ENCODE data around the gene AFF4.
"Not testable (repeated sequence)": the region's sequence is repeated elsewhere in the genome, so short reads cannot be mapped to it uniquely, and the experiment has no call there.

AFF4 gene

GRCh38 chr5:132963171-132964104 is at the start of gene AFF4:
Gene AFF4, minus strand, starts transcription at chr5:132963634. Its CDS starts 26,445 bp downstream, at chr5:132937189.
- Histone ChIP-seq H3K36me3 (ENCODE audit: control insufficient read depth, insufficient read depth, low read length, severe bottlenecking) (no peaks in the 10 kb centered on the region), H3K9me3 (ENCODE audit: control insufficient read depth, low read length) (no peaks in the 10 kb centered on the region), H3K4me1 (ENCODE audit: control insufficient read depth, insufficient read depth, low read length) (peaks cover 20% of the 10 kb centered on the region), H3K4me3 (ENCODE audit: low read length) (peak within 1 kb of the TSS; percentile 94), H3K9ac (ENCODE audit: low read length) (peak within 1 kb of the TSS; percentile 99), H3K27me3 (replicated peaks; ENCODE audit: control insufficient read depth, insufficient read depth, low read length) (no peaks in the 10 kb centered on the region)
- DNase-seq (ENCODE audit: low read depth), result peak; percentile 98

- H3K36me3 ChIP-seq (ENCODE audit: control insufficient read depth, insufficient read depth, low read length, severe bottlenecking), result peaks cover 15% of the 10 kb centered on the region
- not testable (repeated sequence) for DNase-seq (ENCODE audit: low read depth); H3K27me3 ChIP-seq (replicated peaks; ENCODE audit: control insufficient read depth, insufficient read depth, low read length); H3K4me3 ChIP-seq (ENCODE audit: low read length); H3K9ac ChIP-seq (ENCODE audit: low read length); H3K9me3 ChIP-seq (ENCODE audit: control insufficient read depth, low read length); H3K4me1 ChIP-seq (ENCODE audit: control insufficient read depth, insufficient read depth, low read length)
These were observed 45.0 kb upstream of the AFF4 start for GRCh38 chr5:133008455-133008854.

- Histone ChIP-seq H3K36me3 (ENCODE audit: control insufficient read depth, insufficient read depth, low read length, severe bottlenecking) (peaks cover 22% of the 10 kb centered on the region), H3K9ac (ENCODE audit: low read length) (no peak overlapping the region), H3K4me1 (ENCODE audit: control insufficient read depth, insufficient read depth, low read length) (no peaks in the 10 kb centered on the region), H3K9me3 (ENCODE audit: control insufficient read depth, low read length) (no peaks in the 10 kb centered on the region), H3K4me3 (ENCODE audit: low read length) (no peak overlapping the region), H3K27me3 (replicated peaks; ENCODE audit: control insufficient read depth, insufficient read depth, low read length) (no peaks in the 10 kb centered on the region)
- peak; percentile 34 for DNase-seq (ENCODE audit: low read depth)
These were observed 43.2 kb upstream of the AFF4 start for GRCh38 chr5:133006653-133007052.

GRCh38 chr5:132999246-132999645 is 35.8 kb upstream of the AFF4 start:
- H3K4me1 ChIP-seq (ENCODE audit: control insufficient read depth, insufficient read depth, low read length), result no peaks in the 10 kb centered on the region
- no peaks in the 10 kb centered on the region for H3K27me3 ChIP-seq (replicated peaks; ENCODE audit: control insufficient read depth, insufficient read depth, low read length)
- H3K4me3 ChIP-seq (ENCODE audit: low read length), result no peak overlapping the region
- no peak overlapping the region for H3K9ac ChIP-seq (ENCODE audit: low read length)
- DNase-seq (ENCODE audit: low read depth), result peak; percentile 71
- no peaks in the 10 kb centered on the region for H3K9me3 ChIP-seq (ENCODE audit: control insufficient read depth, low read length)
- H3K36me3 ChIP-seq (ENCODE audit: control insufficient read depth, insufficient read depth, low read length, severe bottlenecking), result peaks cover 19% of the 10 kb centered on the region

- no peaks in the 10 kb centered on the region for H3K27me3 ChIP-seq (replicated peaks; ENCODE audit: control insufficient read depth, insufficient read depth, low read length)
- H3K36me3 ChIP-seq (ENCODE audit: control insufficient read depth, insufficient read depth, low read length, severe bottlenecking), result peaks cover 18% of the 10 kb centered on the region
- DNase-seq (ENCODE audit: low read depth), result no peak
- no peak overlapping the region for H3K4me3 ChIP-seq (ENCODE audit: low read length)
- H3K9ac ChIP-seq (ENCODE audit: low read length), result no peak overlapping the region
- H3K9me3 ChIP-seq (ENCODE audit: control insufficient read depth, low read length), result no peaks in the 10 kb centered on the region
- no peaks in the 10 kb centered on the region for H3K4me1 ChIP-seq (ENCODE audit: control insufficient read depth, insufficient read depth, low read length)
These were observed 35.1 kb upstream of the AFF4 start for GRCh38 chr5:132998556-132998955.

GRCh38 chr5:132996307-132996706 is 32.9 kb upstream of the AFF4 start:
- peaks cover 10% of the 10 kb centered on the region for H3K36me3 ChIP-seq (ENCODE audit: control insufficient read depth, insufficient read depth, low read length, severe bottlenecking)
- no peaks in the 10 kb centered on the region for H3K4me1 ChIP-seq (ENCODE audit: control insufficient read depth, insufficient read depth, low read length)
- no peaks in the 10 kb centered on the region for H3K9me3 ChIP-seq (ENCODE audit: control insufficient read depth, low read length)
- H3K4me3 ChIP-seq (ENCODE audit: low read length), result no peak overlapping the region
- no peaks in the 10 kb centered on the region for H3K27me3 ChIP-seq (replicated peaks; ENCODE audit: control insufficient read depth, insufficient read depth, low read length)
- no peak for DNase-seq (ENCODE audit: low read depth)
- no peak overlapping the region for H3K9ac ChIP-seq (ENCODE audit: low read length)

- H3K9me3 ChIP-seq (ENCODE audit: control insufficient read depth, low read length), result no peaks in the 10 kb centered on the region
- no peak overlapping the region for H3K4me3 ChIP-seq (ENCODE audit: low read length)
- H3K4me1 ChIP-seq (ENCODE audit: control insufficient read depth, insufficient read depth, low read length), result no peaks in the 10 kb centered on the region
- H3K9ac ChIP-seq (ENCODE audit: low read length), result no peak overlapping the region
- no peaks in the 10 kb centered on the region for H3K27me3 ChIP-seq (replicated peaks; ENCODE audit: control insufficient read depth, insufficient read depth, low read length)
- no peak for DNase-seq (ENCODE audit: low read depth)
- H3K36me3 ChIP-seq (ENCODE audit: control insufficient read depth, insufficient read depth, low read length, severe bottlenecking), result no peaks in the 10 kb centered on the region
These were observed 24.3 kb upstream of the AFF4 start for GRCh38 chr5:132987531-132988408.

- H3K9me3 ChIP-seq (ENCODE audit: control insufficient read depth, low read length); H3K4me3 ChIP-seq (ENCODE audit: low read length); H3K27me3 ChIP-seq (replicated peaks; ENCODE audit: control insufficient read depth, insufficient read depth, low read length); H3K9ac ChIP-seq (ENCODE audit: low read length); H3K4me1 ChIP-seq (ENCODE audit: control insufficient read depth, insufficient read depth, low read length); H3K36me3 ChIP-seq (ENCODE audit: control insufficient read depth, insufficient read depth, low read length, severe bottlenecking); DNase-seq (ENCODE audit: low read depth): not testable (repeated sequence)
These were observed 19.5 kb upstream of the AFF4 start for GRCh38 chr5:132982971-132983370.

GRCh38 chr5:132981288-132981687 is 17.9 kb upstream of the AFF4 start:
- DNase-seq (ENCODE audit: low read depth), result no peak
- no peaks in the 10 kb centered on the region for H3K4me1 ChIP-seq (ENCODE audit: control insufficient read depth, insufficient read depth, low read length)
- H3K36me3 ChIP-seq (ENCODE audit: control insufficient read depth, insufficient read depth, low read length, severe bottlenecking), result no peaks in the 10 kb centered on the region
- peaks cover 2% of the 10 kb centered on the region for H3K9me3 ChIP-seq (ENCODE audit: control insufficient read depth, low read length)
- H3K9ac ChIP-seq (ENCODE audit: low read length), result no peak overlapping the region
- no peaks in the 10 kb centered on the region for H3K27me3 ChIP-seq (replicated peaks; ENCODE audit: control insufficient read depth, insufficient read depth, low read length)
- no peak overlapping the region for H3K4me3 ChIP-seq (ENCODE audit: low read length)

- Histone ChIP-seq H3K36me3 (ENCODE audit: control insufficient read depth, insufficient read depth, low read length, severe bottlenecking) (no peaks in the 10 kb centered on the region), H3K4me3 (ENCODE audit: low read length) (no peak overlapping the region), H3K4me1 (ENCODE audit: control insufficient read depth, insufficient read depth, low read length) (no peaks in the 10 kb centered on the region), H3K27me3 (replicated peaks; ENCODE audit: control insufficient read depth, insufficient read depth, low read length) (no peaks in the 10 kb centered on the region), H3K9me3 (ENCODE audit: control insufficient read depth, low read length) (peaks cover 2% of the 10 kb centered on the region), H3K9ac (ENCODE audit: low read length) (no peak overlapping the region)
- no peak for DNase-seq (ENCODE audit: low read depth)
These were observed 16.5 kb upstream of the AFF4 start for GRCh38 chr5:132979976-132980375.

GRCh38 chr5:132979367-132979940 is 16.0 kb upstream of the AFF4 start:
- Histone ChIP-seq H3K27me3 (replicated peaks; ENCODE audit: control insufficient read depth, insufficient read depth, low read length) (no peaks in the 10 kb centered on the region), H3K36me3 (ENCODE audit: control insufficient read depth, insufficient read depth, low read length, severe bottlenecking) (no peaks in the 10 kb centered on the region), H3K4me1 (ENCODE audit: control insufficient read depth, insufficient read depth, low read length) (no peaks in the 10 kb centered on the region), H3K9me3 (ENCODE audit: control insufficient read depth, low read length) (peaks cover 2% of the 10 kb centered on the region), H3K9ac (ENCODE audit: low read length) (no peak overlapping the region), H3K4me3 (ENCODE audit: low read length) (no peak overlapping the region)
- DNase-seq (ENCODE audit: low read depth), result no peak
